Measurements from ENCODE around the gene FAM174C.
"Not testable (repeated sequence)": the region's sequence is repeated elsewhere in the genome, so short reads cannot be mapped to it uniquely, and the experiment has no call there.

FAM174C gene

GRCh38 chr19:1307755-1308303, 32.5 kb downstream of the FAM174C start:
- no peak for DNase-seq

GRCh38 chr19:1308718-1309117, 33.4 kb downstream of the FAM174C start:
- DNase-seq = no peak

DNA sequence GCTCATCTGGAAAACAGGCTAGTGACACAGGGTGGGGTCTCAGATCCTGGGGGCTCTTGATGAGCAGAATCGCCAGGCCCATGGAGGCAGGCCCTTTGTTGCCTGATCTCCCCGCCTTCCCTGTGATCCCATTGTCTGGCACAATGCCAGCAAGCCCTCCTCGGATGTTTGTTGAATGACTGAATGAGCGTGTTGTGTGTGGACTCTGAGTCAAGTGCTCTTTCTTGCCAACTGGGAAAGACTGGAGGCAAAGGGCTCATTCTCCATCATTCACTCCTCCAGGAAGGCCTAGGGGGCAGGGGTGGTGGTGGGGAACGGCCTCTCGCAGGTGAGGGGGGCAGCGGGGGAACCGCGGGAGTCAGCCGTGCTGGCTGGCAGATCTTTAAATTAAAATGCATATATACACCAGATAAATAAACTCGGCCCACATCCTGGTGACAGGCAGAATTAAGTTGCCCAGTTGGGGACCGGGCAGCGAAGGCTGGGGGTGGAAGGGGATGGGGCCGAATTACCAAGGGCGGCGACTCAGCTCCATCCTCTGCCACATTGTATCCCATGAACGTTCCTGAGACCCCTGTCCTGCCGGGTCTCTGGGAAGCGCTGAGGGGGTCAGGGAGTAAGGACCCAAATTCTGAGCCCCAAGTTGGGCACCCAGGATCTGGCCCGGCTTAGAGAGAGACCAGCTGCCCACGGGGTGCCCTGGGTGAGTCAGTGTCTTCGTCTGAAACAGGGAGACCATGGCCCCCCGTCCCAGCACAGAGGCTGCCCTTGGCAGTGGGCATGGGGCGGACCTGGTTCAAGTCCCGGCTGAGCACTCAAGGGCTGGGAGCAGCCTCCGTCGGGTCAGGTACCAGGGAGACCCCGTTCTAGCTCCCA, 34.9 kb downstream of the FAM174C start:
- no peak for DNase-seq

GRCh38 chr19:1310853-1311180, 35.5 kb downstream of the FAM174C start:
- DNase-seq = no peak

GRCh38 chr19:1311543-1312091, 36.3 kb downstream of the FAM174C start:
- DNase-seq = no peak

- DNase-seq = no peak
Observed at GRCh38 chr19:1312767-1313694, 37.7 kb downstream of the FAM174C start.

DNA sequence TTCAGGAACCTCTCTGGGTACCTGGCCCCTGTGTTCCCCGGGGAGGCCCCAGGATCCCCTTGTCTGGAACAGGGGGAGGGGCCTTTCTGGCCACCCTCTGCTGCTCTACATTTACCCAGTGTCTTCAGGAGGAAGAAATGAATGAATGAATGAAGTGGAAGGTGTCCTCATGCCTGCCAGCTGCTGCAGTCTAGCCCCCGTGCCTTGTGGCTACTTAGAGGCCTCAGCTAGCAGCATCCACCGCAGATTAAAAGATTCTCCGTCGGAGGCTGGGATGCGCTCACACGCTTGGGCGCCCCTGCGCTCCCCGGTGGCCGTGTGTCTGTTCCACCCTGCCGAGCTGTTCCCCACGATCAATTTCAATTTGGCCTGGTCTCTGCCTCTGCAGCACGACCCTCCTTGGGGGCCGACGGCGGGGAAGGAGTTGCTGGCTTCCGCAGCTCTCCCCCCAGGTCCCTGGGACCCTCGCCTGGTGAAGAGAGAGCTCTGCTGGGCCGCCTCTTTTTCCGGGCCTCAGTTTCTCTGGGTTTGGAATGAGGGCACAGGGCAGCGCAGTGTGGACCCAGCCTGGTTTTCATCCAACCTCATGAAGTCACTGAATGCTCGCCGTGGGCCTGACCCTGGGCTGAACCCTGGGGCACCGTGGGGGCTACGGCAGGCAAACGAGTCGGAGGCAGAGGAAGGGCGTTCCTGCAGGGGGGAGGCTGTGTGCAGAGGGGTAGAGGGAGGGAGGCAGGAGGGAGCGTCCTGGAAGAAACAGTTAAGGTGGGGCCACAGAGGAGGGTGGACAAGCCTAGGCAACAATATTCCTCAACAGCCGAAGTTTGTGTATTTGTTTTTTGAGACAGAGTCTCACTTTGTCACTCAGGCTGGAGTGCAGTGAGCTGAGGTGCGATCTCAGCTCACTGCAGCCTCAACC, 38.6 kb downstream of the FAM174C start:
- no peak for DNase-seq

DNA sequence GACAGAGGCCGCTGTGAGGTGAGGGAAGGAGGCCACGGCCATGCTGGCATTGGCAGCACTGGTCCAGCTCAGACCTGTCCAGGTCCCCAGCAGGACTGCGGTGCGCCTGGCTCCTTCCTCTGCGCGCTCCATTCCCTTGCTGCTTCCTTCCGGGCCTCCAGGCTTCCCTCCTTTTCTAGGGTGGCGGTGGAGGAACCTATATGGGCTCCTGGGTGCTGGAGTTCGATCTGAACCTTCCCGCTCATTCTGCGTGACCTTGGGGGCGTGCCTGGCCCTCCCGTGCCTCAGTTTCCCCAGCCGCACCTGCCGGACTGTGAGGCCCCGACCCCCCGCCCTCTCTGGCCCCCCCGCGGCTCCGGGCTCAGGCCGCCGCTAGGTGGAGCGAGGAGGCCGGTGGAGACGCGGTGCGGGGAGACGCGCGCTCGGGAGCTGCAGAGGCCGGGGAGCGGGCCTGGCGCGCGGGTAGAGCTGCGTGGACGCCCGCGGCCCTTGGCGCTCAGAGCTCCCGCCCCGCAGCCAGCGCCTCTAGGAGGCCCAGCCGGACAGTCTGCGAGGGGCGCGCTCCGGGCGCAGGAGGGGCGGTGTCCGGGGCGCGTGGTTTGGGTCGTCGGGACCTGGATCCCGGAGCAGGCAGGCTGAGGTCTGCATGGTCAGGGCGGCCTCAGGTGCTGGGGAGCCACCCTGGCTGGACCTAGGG, 40.3 kb downstream of the FAM174C start:
- DNase-seq = peak; percentile 45

DNA sequence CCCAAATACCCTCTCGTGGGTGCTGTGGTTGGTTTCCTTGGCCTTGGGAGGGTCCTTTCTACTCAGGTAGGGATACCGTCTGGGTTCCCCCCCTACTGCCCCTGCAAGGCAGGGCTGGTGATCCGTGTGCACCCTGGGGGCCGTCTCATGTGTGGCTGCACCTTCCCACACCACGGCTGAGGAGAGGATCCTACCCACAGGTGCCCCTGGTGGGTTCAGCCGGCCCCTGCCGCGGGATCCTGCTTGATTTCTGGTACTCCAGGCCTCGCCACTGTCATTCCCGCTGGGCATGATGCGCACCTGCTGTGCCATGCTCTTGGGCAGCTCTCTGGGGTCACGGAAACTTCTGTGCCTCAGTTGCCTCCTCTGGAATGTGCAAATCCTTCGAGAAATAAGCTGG, 41.1 kb downstream of the FAM174C start:
- no peak for DNase-seq

GRCh38 chr19:1317274-1318003, 42.1 kb downstream of the FAM174C start:
- no peak for DNase-seq

- no peak for DNase-seq
Observed at GRCh38 chr19:1318678-1319471, 43.5 kb downstream of the FAM174C start.

DNA sequence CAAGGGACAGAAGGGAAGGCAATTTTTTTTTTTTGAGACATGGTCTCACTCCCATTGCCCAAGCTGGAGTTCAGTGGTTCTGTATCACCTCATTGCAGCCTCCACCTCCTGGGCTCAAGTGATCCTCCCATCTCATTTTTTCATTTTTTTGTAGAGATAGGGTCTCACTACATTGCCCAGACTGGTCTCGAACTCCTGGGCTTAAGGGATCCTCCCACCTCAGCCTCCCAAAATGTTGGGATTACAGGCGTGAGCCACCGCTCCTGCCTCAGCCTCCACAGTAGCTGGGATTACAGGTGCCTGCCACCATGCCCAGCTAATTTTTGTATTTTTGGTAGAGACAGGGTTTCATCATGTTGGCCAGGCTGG, 44.9 kb downstream of the FAM174C start:
- DNase-seq = not testable (repeated sequence)

- DNase-seq = no peak
Observed at GRCh38 chr19:1321539-1321938, 46.2 kb downstream of the FAM174C start.

GRCh38 chr19:1322198-1322981, 47.1 kb downstream of the FAM174C start:
- DNase-seq = no peak

DNA sequence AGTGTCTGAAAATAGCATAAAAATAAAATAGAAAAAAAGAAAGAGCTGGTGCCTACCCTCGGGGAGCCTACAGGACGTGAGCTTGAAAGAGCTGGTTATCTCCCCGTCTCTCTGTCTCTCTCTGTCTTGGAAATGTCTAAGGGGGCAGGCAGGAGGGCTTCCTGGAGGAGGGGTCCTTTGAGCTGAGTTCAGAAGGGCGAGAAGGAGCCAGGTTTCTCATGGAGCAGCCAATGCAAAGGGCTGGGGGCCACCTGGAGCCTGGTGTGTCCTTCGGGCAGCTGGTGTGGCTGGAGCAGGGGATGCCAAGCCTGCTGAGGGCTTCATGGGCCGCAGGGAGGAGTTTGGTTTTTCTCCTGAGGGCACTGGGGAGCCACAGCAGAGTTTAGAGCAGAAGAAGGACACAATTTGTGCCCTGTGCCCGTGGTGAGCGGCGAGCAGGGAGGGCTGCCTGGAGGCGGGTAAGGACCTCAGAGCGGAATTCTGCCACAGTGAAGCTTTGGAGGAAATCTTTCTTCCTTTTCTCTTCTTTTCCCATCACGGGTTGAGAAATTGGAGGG, 49.0 kb downstream of the FAM174C start:
- no peak for DNase-seq

DNA sequence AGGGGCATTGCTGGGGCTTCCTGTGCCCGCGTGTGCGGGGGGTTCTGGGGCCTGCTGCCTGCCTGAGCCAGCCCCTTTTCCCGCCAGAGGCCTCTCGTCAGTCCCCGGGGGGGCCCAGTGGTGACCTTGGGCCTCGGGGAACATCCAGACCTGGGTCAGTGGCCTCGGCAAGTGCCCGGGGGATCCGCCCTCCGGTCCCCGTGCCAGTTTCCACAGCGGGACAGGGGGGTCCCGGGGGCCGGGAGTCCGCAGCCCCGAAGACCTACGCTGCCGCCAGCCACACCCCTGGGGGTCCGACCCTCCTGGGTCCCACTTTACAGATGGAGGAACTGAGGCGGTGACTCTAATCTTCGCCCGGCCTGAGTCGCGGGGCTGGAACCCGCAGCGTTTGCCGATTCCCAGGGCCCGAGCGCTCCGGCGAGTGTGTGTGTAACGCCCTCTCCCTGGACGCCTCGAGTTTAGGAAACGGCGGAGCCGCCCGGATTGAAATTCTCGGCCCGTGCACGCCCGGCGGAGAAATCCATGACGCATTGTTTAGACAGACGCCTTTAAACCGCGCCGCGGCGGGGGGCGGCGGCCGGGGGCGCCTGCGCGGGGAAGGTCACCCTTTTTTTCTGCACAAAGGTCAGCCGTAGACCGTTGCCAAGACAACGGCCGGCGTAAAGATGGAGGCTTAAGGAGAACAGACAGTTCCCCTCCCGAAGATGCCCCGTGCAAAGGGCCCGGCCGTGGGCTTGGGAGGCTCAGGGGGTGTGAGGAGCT, 49.7 kb downstream of the FAM174C start:
- no peak for DNase-seq

GRCh38 chr19:1325568-1326294, 50.4 kb downstream of the FAM174C start:
- no peak for DNase-seq

All from NCI-H1436 (cell line).